Natural killer cell treated with Interleukin-12 subunit alpha and Interleukin-12 subunit beta and Interleukin-15 and Interleukin-18, amount 100 ng/mL, for 72 hours (primary cell): ENCODE measurements around the gene URI1. TPM values are rescaled to one million over a fixed set of nuclear protein-coding genes. Genes with fewer than 3 reads are reported as not detected.
A peak's percentile ranks its signal among the peaks of the same experiment; 100 is the strongest.
"Not testable (repeated sequence)": the region's sequence is repeated elsewhere in the genome, so short reads cannot be mapped to it uniquely, and the experiment has no call there.

ENCODE experiments used
- ATAC-seq, 2 donors: fragments of 150-1000 bp; cut with Tn5 transposase in 1 of 2; sonication (Bioruptor Pico), chemical (Tn5 transposase) in 1 of 2; 2 replicates each; pipeline ENCODE4 v1.10.0; 2021
- DNase-seq: peaks from one replicate; pipeline ENCODE4 v3.0.0; 2022; ENCODE audit warnings: low spot score
- H3K27ac Mint-ChIP-seq, 2 donors: 1 replicate in 1 of 2; 2 replicates in 1 of 2; pipeline ENCODE4 v1.8.0; 2022; ENCODE audit warnings: mixed read lengths in 2 of 2, mild to moderate bottlenecking in 1 of 2, moderate library complexity in 1 of 2
- H3K27me3 Mint-ChIP-seq, 2 donors: 1 replicate in 1 of 2; 2 replicates in 1 of 2; pipeline ENCODE4 v1.8.0; 2022; ENCODE audit warnings: mixed read lengths in 2 of 2
- H3K36me3 Mint-ChIP-seq: one replicate; pipeline ENCODE4 v1.8.0; 2022; ENCODE audit warnings: mixed read lengths
- H3K4me1 Mint-ChIP-seq, 2 donors: 1 replicate in 1 of 2; 2 replicates in 1 of 2; pipeline ENCODE4 v1.8.0; 2022; ENCODE audit warnings: low read depth in 2 of 2, mixed read lengths in 2 of 2, mild to moderate bottlenecking in 1 of 2
- H3K4me3 Mint-ChIP-seq: one replicate; pipeline ENCODE4 v1.8.0; 2022; ENCODE audit warnings: mixed read lengths
- H3K9me3 Mint-ChIP-seq: 2 replicates; pipeline ENCODE4 v1.8.0; 2022; ENCODE audit warnings: mixed read lengths
- total RNA-seq, 2 donors: library from RNA; stranded (reverse); gene quantifications; one replicate each; pipeline ENCODE4 v1.2.3, GENCODE V29; 2022

Gene URI1
- total RNA-seq = 10 to 100 TPM; 63.1 to 64.0 TPM

GRCh38 chr19:29941828-29942403 lies at the start of gene URI1:
Gene URI1, plus strand, starts transcription at chr19:29942239. Its CDS starts 309 bp downstream, at chr19:29942548.
- DNase-seq = peak; percentile 92
- H3K4me1 Mint-ChIP-seq = peaks cover 27 to 34% of the 10 kb centered on the region in 2 donors
- peak; percentile 97 to 98 for ATAC-seq
- peaks cover 6% of the 10 kb centered on the region for H3K36me3 Mint-ChIP-seq
- no peaks in the 10 kb centered on the region for H3K9me3 Mint-ChIP-seq
- H3K27ac Mint-ChIP-seq = peak within 1 kb of the TSS; percentile 79 to 87
- H3K27me3 Mint-ChIP-seq = peaks cover 5 to 7% of the 10 kb centered on the region in 2 donors
- peak within 1 kb of the TSS; percentile 95 for H3K4me3 Mint-ChIP-seq

- DNase-seq = no peak
- Mint-ChIP-seq H3K4me1 (peaks cover 0 to 2% of the 10 kb centered on the region in 2 donors), H3K27ac (no peak overlapping the region), H3K4me3 (no peak overlapping the region), H3K9me3 (peaks cover 5% of the 10 kb centered on the region), H3K36me3 (no peaks in the 10 kb centered on the region), H3K27me3 (peaks cover 10 to 14% of the 10 kb centered on the region in 2 donors)
- no peak for ATAC-seq
These were observed 48.3 kb upstream of the URI1 start for GRCh38 chr19:29893606-29894284.

- H3K4me1 Mint-ChIP-seq = peaks cover 0 to 2% of the 10 kb centered on the region in 2 donors
- peaks cover 5 to 7% of the 10 kb centered on the region in 2 donors for H3K27me3 Mint-ChIP-seq
- H3K27ac Mint-ChIP-seq = no peak overlapping the region
- no peak for DNase-seq
- H3K9me3 Mint-ChIP-seq = no peaks in the 10 kb centered on the region
- no peaks in the 10 kb centered on the region for H3K36me3 Mint-ChIP-seq
- H3K4me3 Mint-ChIP-seq = no peak overlapping the region
- no peak for ATAC-seq
These were observed 45.2 kb upstream of the URI1 start for GRCh38 chr19:29896802-29897201.

GRCh38 chr19:29897466-29897865 lies 44.6 kb upstream of the URI1 start:
- Mint-ChIP-seq H3K27ac (no peak overlapping the region), H3K9me3 (no peaks in the 10 kb centered on the region), H3K36me3 (no peaks in the 10 kb centered on the region), H3K4me3 (no peak overlapping the region), H3K4me1 (peaks cover 0 to 2% of the 10 kb centered on the region in 2 donors), H3K27me3 (peaks cover 2 to 7% of the 10 kb centered on the region in 2 donors)
- DNase-seq (no peak), ATAC-seq (no peak)

- no peaks in the 10 kb centered on the region for H3K4me1 Mint-ChIP-seq
- peaks cover 5 to 8% of the 10 kb centered on the region in 2 donors for H3K27me3 Mint-ChIP-seq
- no peaks in the 10 kb centered on the region for H3K36me3 Mint-ChIP-seq
- no peak overlapping the region for H3K4me3 Mint-ChIP-seq
- no peak for ATAC-seq
- no peaks in the 10 kb centered on the region for H3K9me3 Mint-ChIP-seq
- no peak overlapping the region for H3K27ac Mint-ChIP-seq
- DNase-seq = no peak
These were observed 38.0 kb upstream of the URI1 start for GRCh38 chr19:29904017-29904416.

- no peaks in the 10 kb centered on the region for H3K36me3 Mint-ChIP-seq
These were observed 32.8 kb upstream of the URI1 start for GRCh38 chr19:29908963-29909944.

GRCh38 chr19:29914933-29915332 lies 27.1 kb upstream of the URI1 start:
- H3K36me3 Mint-ChIP-seq = no peaks in the 10 kb centered on the region
- H3K27me3 Mint-ChIP-seq = peaks cover 18 to 35% of the 10 kb centered on the region in 2 donors
- no peaks in the 10 kb centered on the region for H3K9me3 Mint-ChIP-seq
- DNase-seq = no peak
- no peak overlapping the region for H3K4me3 Mint-ChIP-seq
- no peak overlapping the region for H3K27ac Mint-ChIP-seq
- no peak for ATAC-seq
- no peaks in the 10 kb centered on the region for H3K4me1 Mint-ChIP-seq

More at GRCh38 chr19:29908963-29909944, 32.8 kb upstream of the URI1 start:
- Mint-ChIP-seq H3K4me3 (no peak overlapping the region), H3K4me1 (no peaks in the 10 kb centered on the region), H3K27me3 (peaks cover 10 to 17% of the 10 kb centered on the region in 2 donors), H3K27ac (no peak overlapping the region), H3K9me3 (no peaks in the 10 kb centered on the region)
- DNase-seq (no peak), ATAC-seq (no peak)

GRCh38 chr19:29915832-29916231 lies 26.2 kb upstream of the URI1 start:
- H3K4me1 Mint-ChIP-seq, H3K27ac Mint-ChIP-seq, DNase-seq, H3K4me3 Mint-ChIP-seq, ATAC-seq, H3K36me3 Mint-ChIP-seq, H3K9me3 Mint-ChIP-seq: not testable (repeated sequence)
- peaks cover 16 to 33% of the 10 kb centered on the region in 2 donors for H3K27me3 Mint-ChIP-seq

- no peaks in the 10 kb centered on the region for H3K9me3 Mint-ChIP-seq
- peaks cover 16 to 27% of the 10 kb centered on the region in 2 donors for H3K27me3 Mint-ChIP-seq
- no peaks in the 10 kb centered on the region for H3K4me1 Mint-ChIP-seq
- ATAC-seq (no peak), DNase-seq (no peak)
- no peak overlapping the region for H3K4me3 Mint-ChIP-seq
- no peaks in the 10 kb centered on the region for H3K36me3 Mint-ChIP-seq
- H3K27ac Mint-ChIP-seq = no peak overlapping the region
These were observed 24.1 kb upstream of the URI1 start for GRCh38 chr19:29917911-29918310.

- no peaks in the 10 kb centered on the region for H3K36me3 Mint-ChIP-seq
- no peak overlapping the region for H3K27ac Mint-ChIP-seq
- DNase-seq (no peak), ATAC-seq (no peak)
- H3K9me3 Mint-ChIP-seq = no peaks in the 10 kb centered on the region
- peaks cover 16 to 27% of the 10 kb centered on the region in 2 donors for H3K27me3 Mint-ChIP-seq
- no peaks in the 10 kb centered on the region for H3K4me1 Mint-ChIP-seq
- no peak overlapping the region for H3K4me3 Mint-ChIP-seq
These were observed 23.1 kb upstream of the URI1 start for GRCh38 chr19:29918891-29919290.

- no peak overlapping the region for H3K27ac Mint-ChIP-seq
- peaks cover 8% of the 10 kb centered on the region in 2 donors for H3K27me3 Mint-ChIP-seq
- ATAC-seq (no peak), DNase-seq (no peak)
- no peaks in the 10 kb centered on the region for H3K4me1 Mint-ChIP-seq
- no peaks in the 10 kb centered on the region for H3K36me3 Mint-ChIP-seq
- H3K4me3 Mint-ChIP-seq = no peak overlapping the region
- no peaks in the 10 kb centered on the region for H3K9me3 Mint-ChIP-seq
These were observed 19.1 kb upstream of the URI1 start for GRCh38 chr19:29922972-29923371.

- ATAC-seq (no peak), DNase-seq (no peak)
- Mint-ChIP-seq H3K36me3 (no peaks in the 10 kb centered on the region), H3K4me3 (no peak overlapping the region), H3K27ac (no peak overlapping the region), H3K4me1 (no peaks in the 10 kb centered on the region), H3K27me3 (peaks cover 8% of the 10 kb centered on the region in 2 donors), H3K9me3 (no peaks in the 10 kb centered on the region)
These were observed 18.4 kb upstream of the URI1 start for GRCh38 chr19:29923653-29924052.

GRCh38 chr19:29926031-29926430 lies 16.0 kb upstream of the URI1 start:
- Mint-ChIP-seq H3K9me3 (no peaks in the 10 kb centered on the region), H3K4me3 (no peak overlapping the region), H3K27me3 (peaks cover 0 to 8% of the 10 kb centered on the region in 2 donors), H3K36me3 (no peaks in the 10 kb centered on the region), H3K4me1 (no peaks in the 10 kb centered on the region), H3K27ac (no peak overlapping the region)
- ATAC-seq (no peak), DNase-seq (no peak)
